T-cell (primary cell): Measurements from ENCODE around the gene MAP4K4. TPM values are rescaled to one million over a fixed set of nuclear protein-coding genes. Genes with fewer than 3 reads are reported as not detected.

Source experiments
- ATAC-seq, 4 experiments: fragments of 200-7000 bp in 3 of 4; fragments of 150-1000 bp in 1 of 4; cut with Tn5 transposase; replicated peaks in 1 of 4; 1 replicate in 3 of 4; 2 replicates in 1 of 4; pipeline ENCODE4 v1.10.0; 2021; ENCODE audit warnings: moderate library complexity in 3 of 4, mild to moderate bottlenecking in 2 of 4, moderate number of reproducible peaks in 1 of 4
- CTCF ChIA-PET, 2 donors: fragments of 300-600 bp; sonication (Branson Sonifier 250); formaldehyde crosslinking; loops; one replicate each; lab custom pipeline; 2022; ENCODE audit warnings: antibody characterized with exemption in 2 of 2; lab: Charles Lee
- POLR2A ChIA-PET, 2 donors: fragments of 300-600 bp; sonication (Branson Sonifier 250); formaldehyde crosslinking; loops; one replicate each; lab custom pipeline; 2022; ENCODE audit warnings: antibody characterized with exemption in 2 of 2; lab: Charles Lee
- DNase-seq, 35 experiments: peaks; one replicate each; pipeline versions ENCODE4 v3.0.0 to v3.0.0-alpha.2; 2013 to 2023
- H3K27ac ChIP-seq: one replicate; pipeline ENCODE4 v1.5.1; 2013; ENCODE audit warnings: low read length
- H3K27me3 ChIP-seq, 2 experiments: replicated peaks in 1 of 2; 1 replicate in 1 of 2; 2 replicates in 1 of 2; pipeline versions ENCODE4 v1.6.1 to v1.7.0; 2013; ENCODE audit warnings: low read length in 1 of 2, mixed read lengths in 1 of 2; ENCODE audit not compliant: control insufficient read depth in 2 of 2, insufficient read depth in 2 of 2; ENCODE audit errors: extremely low read depth in 1 of 2
- H3K36me3 ChIP-seq, 2 donors: 1 replicate in 1 of 2; 2 replicates in 1 of 2; pipeline versions ENCODE4 v1.6.1 to v1.7.0; 2013; ENCODE audit warnings: low read length in 1 of 2; ENCODE audit not compliant: control insufficient read depth in 2 of 2, insufficient read depth in 1 of 2; ENCODE audit errors: extremely low read depth in 1 of 2
- H3K4me1 ChIP-seq, 2 experiments: 1 replicate in 1 of 2; 2 replicates in 1 of 2; pipeline versions ENCODE4 v1.6.1 to v1.7.0; 2013; ENCODE audit warnings: low read length in 2 of 2, mixed read lengths in 1 of 2; ENCODE audit not compliant: insufficient read depth in 2 of 2, control insufficient read depth in 1 of 2; ENCODE audit errors: extremely low read depth in 1 of 2
- H3K4me3 ChIP-seq, 2 donors: 1 replicate in 1 of 2; 2 replicates in 1 of 2; pipeline versions ENCODE4 v1.5.1 to v1.7.0; 2013; ENCODE audit warnings: mild to moderate bottlenecking in 2 of 2, low read length in 1 of 2, moderate library complexity in 1 of 2; ENCODE audit not compliant: control insufficient read depth in 1 of 2; ENCODE audit errors: extremely low read depth in 1 of 2
- H3K9me3 ChIP-seq: 2 replicates; pipeline ENCODE4 v1.7.0; 2013
- H3K27ac Mint-ChIP-seq, 2 donors: one replicate each; pipeline ENCODE4 v1.8.0; 2020 to 2021; ENCODE audit warnings: mild to moderate bottlenecking in 2 of 2, mixed read lengths in 2 of 2
- H3K27me3 Mint-ChIP-seq, 2 donors: one replicate each; pipeline ENCODE4 v1.8.0; 2021 to 2022; ENCODE audit warnings: mixed read lengths in 2 of 2
- H3K36me3 Mint-ChIP-seq: one replicate; pipeline ENCODE4 v1.8.0; 2021; ENCODE audit warnings: mixed read lengths
- H3K4me1 Mint-ChIP-seq, 3 donors: one replicate each; pipeline ENCODE4 v1.8.0; 2020 to 2022; ENCODE audit warnings: mixed read lengths in 3 of 3, mild to moderate bottlenecking in 1 of 3
- H3K4me3 Mint-ChIP-seq, 3 donors: one replicate each; pipeline ENCODE4 v1.8.0; 2020 to 2022; ENCODE audit warnings: mild to moderate bottlenecking in 3 of 3, mixed read lengths in 3 of 3, moderate library complexity in 3 of 3
- H3K9me3 Mint-ChIP-seq, 3 donors: one replicate each; pipeline ENCODE4 v1.8.0; 2020 to 2022; ENCODE audit warnings: mixed read lengths in 3 of 3
- WGBS: methylation state at CpG from one replicate; pipeline ENCODE4 v1.1.5; 2013; ENCODE audit warnings: missing lambda C conversion rate; ENCODE audit not compliant: insufficient coverage; 5-methylcytosine and 5-hydroxymethylcytosine counted together
- total RNA-seq, 35 experiments: library from RNA in 6 of 35; stranded (reverse) in 6 of 35; fragments of 120-200 nt in 1 of 35; gene quantifications; one replicate each; pipeline versions ENCODE4 v1.2.1 to v1.2.4 and lab custom pipeline; 2013 to 2026

MAP4K4 gene
- total RNA-seq, 5 donors from 2014 or later (not counting 1 experiment from before 2014, with no cell fraction given): 84.2 to 148 (median 93.2) TPM

DNA sequence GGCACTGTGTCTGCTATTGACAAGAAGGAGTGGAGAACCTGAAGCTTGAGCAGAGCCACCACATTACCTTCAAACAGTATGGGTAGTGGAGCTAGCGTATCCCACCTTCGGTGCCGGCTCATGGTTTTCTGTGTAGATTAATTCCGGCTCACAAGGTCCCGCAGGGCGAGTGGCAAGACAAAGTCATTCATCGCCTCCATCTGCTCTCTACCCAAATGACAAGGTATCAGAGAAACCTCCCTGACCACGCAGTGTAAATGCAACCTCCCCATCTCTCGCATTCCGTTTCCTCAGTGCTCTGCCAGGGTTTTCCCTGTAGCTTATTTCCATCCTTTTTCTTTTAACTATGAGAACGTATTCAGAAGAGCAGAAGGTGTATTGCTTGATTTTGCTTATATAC lies 79.8 kb downstream of the MAP4K4 start:
- ChIA-PET POLR2A (no interaction called here), CTCF (no interaction called here)
- Histone ChIP-seq H3K27me3 (no peaks in the 10 kb centered on the region), H3K9me3 (no peaks in the 10 kb centered on the region), H3K4me3 (no peak overlapping the region), H3K27ac (no peak overlapping the region), H3K36me3 (no peaks in the 10 kb centered on the region), H3K4me1 (peaks cover 39 to 53% of the 10 kb centered on the region in 2 experiments)
- Mint-ChIP-seq H3K27me3 (no peaks in the 10 kb centered on the region), H3K36me3 (no peaks in the 10 kb centered on the region), H3K4me1 (peaks cover 88 to 96% (median 94%) of the 10 kb centered on the region in 3 donors), H3K4me3 (peak overlapping the region in 1 of 3 donors; percentile 12), H3K27ac (no peak overlapping the region), H3K9me3 (no peaks in the 10 kb centered on the region)
- DNase-seq (no peak), ATAC-seq (no peak)
- WGBS: 99% methylated on average over 7 of the region's 11 CpGs

DNA sequence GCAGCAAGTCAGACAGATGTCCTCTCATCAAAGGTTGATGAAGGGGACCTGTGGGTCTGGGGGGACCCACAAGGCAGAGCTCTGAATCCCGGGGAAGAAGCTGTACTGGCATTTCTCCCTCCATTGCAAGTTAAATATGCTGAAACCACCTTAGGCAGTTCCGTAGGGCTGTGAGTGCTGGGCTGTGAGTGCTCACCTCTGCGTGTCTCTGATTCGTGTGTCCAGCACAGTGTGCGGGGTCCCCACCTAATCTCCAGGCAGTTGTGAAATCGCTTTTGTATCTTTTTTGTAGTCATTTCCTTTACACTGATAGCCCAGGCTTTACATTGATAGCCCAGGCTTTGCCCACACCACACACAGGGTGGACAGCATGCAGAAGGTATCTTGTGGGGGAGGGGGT lies 80.6 kb downstream of the MAP4K4 start:
- Mint-ChIP-seq H3K9me3 (no peaks in the 10 kb centered on the region), H3K27ac (peak overlapping the region in 1 of 2 donors; percentile 36), H3K27me3 (no peaks in the 10 kb centered on the region), H3K4me1 (peaks cover 88 to 96% (median 93%) of the 10 kb centered on the region in 3 donors), H3K36me3 (no peaks in the 10 kb centered on the region), H3K4me3 (peak overlapping the region in 1 of 3 donors; percentile 12)
- no peak for DNase-seq
- Histone ChIP-seq H3K36me3 (no peaks in the 10 kb centered on the region), H3K27ac (no peak overlapping the region), H3K27me3 (no peaks in the 10 kb centered on the region), H3K4me1 (peaks cover 31 to 51% of the 10 kb centered on the region in 2 experiments), H3K4me3 (no peak overlapping the region), H3K9me3 (no peaks in the 10 kb centered on the region)
- CTCF ChIA-PET: no interaction called here
- WGBS: no CpG with 5 or more reads among the region's 6 CpGs
- POLR2A ChIA-PET: no interaction called here
- no peak for ATAC-seq

DNA sequence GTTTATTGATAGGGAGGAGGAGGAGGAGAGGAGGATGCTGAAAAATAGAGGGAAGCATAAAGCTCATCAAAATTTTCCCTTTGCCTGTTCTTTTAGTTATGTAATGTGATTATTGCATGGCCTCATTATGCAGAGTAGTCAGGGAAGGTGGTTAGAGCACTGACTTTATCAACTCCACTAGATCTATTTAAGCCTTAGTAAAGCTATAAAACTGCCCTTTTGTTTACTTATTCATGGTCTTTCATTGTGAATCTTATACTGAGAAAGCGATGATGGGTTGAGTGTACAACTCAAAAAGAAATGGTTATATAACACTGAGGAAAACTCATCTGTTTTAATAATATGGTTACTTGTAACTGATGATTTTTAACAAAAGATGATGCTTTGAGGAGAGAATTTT lies 81.7 kb downstream of the MAP4K4 start:
- peaks cover 5% of the 10 kb centered on the region for H3K36me3 Mint-ChIP-seq
- H3K27me3 ChIP-seq: no peaks in the 10 kb centered on the region
- no peak overlapping the region for H3K27ac ChIP-seq
- no peak overlapping the region for H3K4me3 ChIP-seq
- H3K36me3 ChIP-seq: no peaks in the 10 kb centered on the region
- peak overlapping the region in 1 of 3 donors; percentile 12 for H3K4me3 Mint-ChIP-seq
- DNase-seq: no peak
- ChIA-PET CTCF (interaction anchor here in 1 of 2 donors (0.7 kb wide), 1 partner anchor 50 kb away, joined by 3 read pairs; no protein-coding TSS in a partner anchor), POLR2A (no interaction called here)
- no peaks in the 10 kb centered on the region for H3K9me3 ChIP-seq
- no peak for ATAC-seq
- no peaks in the 10 kb centered on the region for H3K9me3 Mint-ChIP-seq
- H3K4me1 ChIP-seq: peaks cover 21 to 53% of the 10 kb centered on the region in 2 experiments
- no peak overlapping the region for H3K27ac Mint-ChIP-seq
- WGBS: no CpG with 5 or more reads among the region's 1 CpG
- no peaks in the 10 kb centered on the region for H3K27me3 Mint-ChIP-seq
- H3K4me1 Mint-ChIP-seq: peaks cover 88 to 97% (median 94%) of the 10 kb centered on the region in 3 donors

- Histone ChIP-seq H3K4me3 (no peak overlapping the region), H3K4me1 (peaks cover 16 to 51% of the 10 kb centered on the region in 2 experiments), H3K36me3 (no peaks in the 10 kb centered on the region), H3K27me3 (no peaks in the 10 kb centered on the region), H3K27ac (no peak overlapping the region), H3K9me3 (no peaks in the 10 kb centered on the region)
- CTCF ChIA-PET: interaction anchor here (0.7 to 1.1 kb wide), 3 partner anchors 9 to 49 kb away, joined by 3 to 6 read pairs (median 3); no protein-coding TSS in a partner anchor
- no peaks in the 10 kb centered on the region for H3K9me3 Mint-ChIP-seq
- POLR2A ChIA-PET: no interaction called here
- H3K27ac Mint-ChIP-seq: no peak overlapping the region
- H3K27me3 Mint-ChIP-seq: no peaks in the 10 kb centered on the region
- H3K4me3 Mint-ChIP-seq: peak overlapping the region in 1 of 3 donors; percentile 12
- ATAC-seq (no peak), DNase-seq (no peak)
- WGBS: no CpG with 5 or more reads among the region's 3 CpGs
- H3K4me1 Mint-ChIP-seq: peaks cover 86 to 96% (median 91%) of the 10 kb centered on the region in 3 donors
- peaks cover 5% of the 10 kb centered on the region for H3K36me3 Mint-ChIP-seq
These were observed 82.1 kb downstream of the MAP4K4 start for GRCh38 chr2:101779656-101780055.

GRCh38 chr2:101781326-101781725 lies 83.8 kb downstream of the MAP4K4 start:
- H3K4me1 ChIP-seq: peaks cover 10 to 37% of the 10 kb centered on the region in 2 experiments
- ChIA-PET POLR2A (no interaction called here), CTCF (no interaction called here)
- no peak overlapping the region for H3K4me3 ChIP-seq
- DNase-seq (peak in 1 of 35 experiments; percentile 18), ATAC-seq (no peak)
- H3K36me3 ChIP-seq: no peaks in the 10 kb centered on the region
- no peaks in the 10 kb centered on the region for H3K9me3 ChIP-seq
- 42% methylated on average over 2 of the region's 4 CpGs for WGBS
- peaks cover 88 to 91% (median 89%) of the 10 kb centered on the region in 3 donors for H3K4me1 Mint-ChIP-seq
- H3K27ac Mint-ChIP-seq: peak overlapping the region in 1 of 2 donors; percentile 24
- H3K27me3 ChIP-seq: no peaks in the 10 kb centered on the region
- no peak overlapping the region for H3K27ac ChIP-seq
- peaks cover 5% of the 10 kb centered on the region for H3K36me3 Mint-ChIP-seq
- peak overlapping the region in 1 of 3 donors; percentile 52 for H3K4me3 Mint-ChIP-seq
- no peaks in the 10 kb centered on the region for H3K9me3 Mint-ChIP-seq
- no peaks in the 10 kb centered on the region for H3K27me3 Mint-ChIP-seq

DNA sequence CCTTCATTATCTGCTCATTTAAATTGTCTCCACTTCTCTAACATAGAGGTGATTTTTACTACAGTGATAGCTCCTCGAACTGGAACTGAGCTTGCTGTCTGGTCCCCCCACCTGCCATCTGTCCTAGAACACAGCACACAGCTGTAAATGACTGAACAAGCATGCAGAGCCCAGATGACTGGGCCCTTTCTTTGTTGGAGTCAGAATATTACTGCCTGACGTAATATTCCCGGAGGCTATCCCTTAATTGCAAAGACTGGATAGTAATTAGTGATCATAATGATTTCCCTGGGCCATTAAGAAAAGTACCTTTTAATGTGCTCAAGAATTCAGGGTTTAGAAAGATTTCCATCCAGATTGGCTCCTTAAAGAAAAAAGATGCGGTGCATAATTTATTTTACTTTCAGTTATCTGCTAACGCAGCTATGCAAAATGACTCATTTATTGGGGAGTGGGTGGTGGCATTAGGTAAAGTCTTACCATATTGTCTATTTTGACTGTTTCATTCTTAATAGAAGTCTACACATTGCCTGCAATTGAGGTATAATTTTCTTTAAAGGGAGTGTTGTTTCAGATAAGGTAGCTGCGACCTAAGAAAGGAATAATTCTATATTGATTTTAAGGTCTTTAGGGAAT lies 84.4 kb downstream of the MAP4K4 start:
- H3K4me1 Mint-ChIP-seq: peaks cover 91 to 94% (median 93%) of the 10 kb centered on the region in 3 donors
- H3K36me3 ChIP-seq: no peaks in the 10 kb centered on the region
- ATAC-seq: no peak

More for the DNA sequence above, 84.4 kb downstream of the MAP4K4 start:
- H3K36me3 Mint-ChIP-seq: peaks cover 5% of the 10 kb centered on the region
- no peaks in the 10 kb centered on the region for H3K27me3 ChIP-seq
- H3K9me3 Mint-ChIP-seq: no peaks in the 10 kb centered on the region
- no peak for DNase-seq
- H3K4me3 Mint-ChIP-seq: peak overlapping the region in 1 of 3 donors; percentile 52
- 79% methylated on average over 2 of the region's 6 CpGs for WGBS
- H3K27ac ChIP-seq: no peak overlapping the region
- no peaks in the 10 kb centered on the region for H3K27me3 Mint-ChIP-seq
- no peaks in the 10 kb centered on the region for H3K9me3 ChIP-seq
- H3K4me1 ChIP-seq: peaks cover 10 to 36% of the 10 kb centered on the region in 2 experiments
- no peak overlapping the region for H3K27ac Mint-ChIP-seq
- ChIA-PET CTCF (no interaction called here), POLR2A (no interaction called here)
- H3K4me3 ChIP-seq: no peak overlapping the region
